Stomach smooth muscle (tissue), 2 donors: ENCODE measurements around the gene MAGOH.
"Not testable (repeated sequence)": the region's sequence is repeated elsewhere in the genome, so short reads cannot be mapped to it uniquely, and the experiment has no call there.

Source experiments
- H3K27ac ChIP-seq: one replicate; pipeline ENCODE4 v1.7.0; 2013; ENCODE audit warnings: mild to moderate bottlenecking, low read length, inconsistent platforms
- H3K27me3 ChIP-seq, 2 donors: one replicate each; pipeline ENCODE4 v1.7.0; 2013; ENCODE audit warnings: low read length in 2 of 2; ENCODE audit not compliant: insufficient read depth in 2 of 2, control insufficient read depth in 1 of 2
- H3K36me3 ChIP-seq, 2 donors: one replicate each; pipeline ENCODE4 v1.7.0; 2013; ENCODE audit warnings: low read length in 2 of 2; ENCODE audit not compliant: control insufficient read depth in 2 of 2, insufficient read depth in 2 of 2
- H3K4me1 ChIP-seq: one replicate; pipeline ENCODE4 v1.7.0; 2013; ENCODE audit warnings: low read length; ENCODE audit not compliant: control insufficient read depth, insufficient read depth
- H3K4me3 ChIP-seq, 2 donors: one replicate each; pipeline ENCODE4 v1.7.0; 2013; ENCODE audit warnings: low read length in 2 of 2
- H3K9ac ChIP-seq, 2 donors: one replicate each; pipeline ENCODE4 v1.7.0; 2013; ENCODE audit warnings: low read length in 2 of 2, mild to moderate bottlenecking in 1 of 2
- H3K9me3 ChIP-seq, 2 donors: one replicate each; pipeline ENCODE4 v1.7.0; 2013; ENCODE audit warnings: low read length in 2 of 2; ENCODE audit not compliant: control insufficient read depth in 2 of 2
- donor health status: healthy.
- donor health status: Pancreatic carcinoma.

MAGOH gene

DNA sequence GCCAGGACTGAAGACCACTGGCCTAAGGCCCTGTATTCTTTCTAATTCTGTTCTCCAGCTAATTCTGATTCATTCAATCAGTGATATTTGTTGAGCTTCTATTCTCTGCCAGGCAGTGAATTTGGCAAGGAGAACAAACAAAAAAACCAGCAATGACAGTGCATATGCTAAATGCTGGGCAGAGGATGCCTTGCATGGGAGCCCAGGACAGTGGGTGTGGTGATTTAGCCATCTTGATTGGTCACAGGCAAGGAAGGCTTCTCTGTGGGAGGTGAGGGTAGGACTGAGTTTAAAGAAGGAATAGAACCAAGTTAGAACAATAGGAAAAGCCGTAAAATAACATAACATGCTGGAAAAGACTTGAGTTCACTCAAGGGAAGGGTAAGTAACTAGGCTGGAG is 50.9 kb downstream of the MAGOH start:
- Histone ChIP-seq H3K36me3 (no peaks in the 10 kb centered on the region), H3K27me3 (no peaks in the 10 kb centered on the region), H3K4me3 (no peak overlapping the region), H3K9me3 (no peaks in the 10 kb centered on the region), H3K27ac (no peak overlapping the region), H3K4me1 (no peaks in the 10 kb centered on the region), H3K9ac (peak overlapping the region in 1 of 2 donors; percentile 29)

GRCh38 chr1:53186533-53186932 is 51.8 kb downstream of the MAGOH start:
- Histone ChIP-seq H3K4me3 (no peak overlapping the region), H3K27ac (no peak overlapping the region), H3K27me3 (no peaks in the 10 kb centered on the region), H3K36me3 (no peaks in the 10 kb centered on the region), H3K9ac (no peak overlapping the region), H3K9me3 (no peaks in the 10 kb centered on the region), H3K4me1 (peaks cover 2% of the 10 kb centered on the region)

GRCh38 chr1:53185955-53186297 is 52.4 kb downstream of the MAGOH start:
- H3K4me1 ChIP-seq: not testable (repeated sequence)

GRCh38 chr1:53183095-53183990 is 55.0 kb downstream of the MAGOH start:
- Histone ChIP-seq H3K4me1 (peaks cover 2% of the 10 kb centered on the region), H3K27me3 (no peaks in the 10 kb centered on the region), H3K9me3 (no peaks in the 10 kb centered on the region), H3K36me3 (no peaks in the 10 kb centered on the region), H3K4me3 (no peak overlapping the region), H3K9ac (no peak overlapping the region), H3K27ac (no peak overlapping the region)

More at GRCh38 chr1:53185955-53186297, 52.4 kb downstream of the MAGOH start:
- not testable (repeated sequence) for H3K9me3 ChIP-seq, H3K27ac ChIP-seq, H3K4me3 ChIP-seq, H3K27me3 ChIP-seq, H3K9ac ChIP-seq, H3K36me3 ChIP-seq

DNA sequence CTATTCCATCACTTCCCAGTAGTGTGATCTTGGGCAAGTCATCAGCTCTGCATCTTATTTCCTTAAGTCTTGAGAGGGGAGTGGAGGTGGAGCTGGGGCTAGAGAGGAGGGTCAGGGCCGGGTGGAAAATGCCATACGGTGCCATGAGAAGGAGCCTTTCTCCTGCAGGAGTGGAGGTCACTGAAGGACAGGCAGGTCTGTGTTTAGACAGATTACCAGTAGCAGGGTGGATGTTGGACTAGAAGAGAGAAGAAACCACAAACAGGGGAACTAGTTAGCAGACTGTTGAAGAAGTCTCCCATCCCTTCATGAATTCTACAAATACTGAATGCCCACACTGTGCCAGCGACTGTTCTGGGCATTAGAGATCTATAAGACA is 55.6 kb downstream of the MAGOH start:
- Histone ChIP-seq H3K27ac (no peak overlapping the region), H3K9ac (no peak overlapping the region), H3K27me3 (no peaks in the 10 kb centered on the region), H3K4me1 (peaks cover 3% of the 10 kb centered on the region), H3K36me3 (no peaks in the 10 kb centered on the region), H3K4me3 (no peak overlapping the region), H3K9me3 (no peaks in the 10 kb centered on the region)

GRCh38 chr1:53182111-53182593 is 56.2 kb downstream of the MAGOH start:
- Histone ChIP-seq H3K4me3 (peak overlapping the region in 1 of 2 donors; percentile 4), H3K9ac (no peak overlapping the region), H3K27me3 (no peaks in the 10 kb centered on the region), H3K27ac (no peak overlapping the region), H3K4me1 (peaks cover 9% of the 10 kb centered on the region), H3K36me3 (no peaks in the 10 kb centered on the region), H3K9me3 (no peaks in the 10 kb centered on the region)

GRCh38 chr1:53180951-53181350 is 57.4 kb downstream of the MAGOH start:
- no peaks in the 10 kb centered on the region for H3K36me3 ChIP-seq
- H3K9me3 ChIP-seq: no peaks in the 10 kb centered on the region
- no peak overlapping the region for H3K9ac ChIP-seq
- H3K27ac ChIP-seq: no peak overlapping the region
- H3K4me1 ChIP-seq: peaks cover 20% of the 10 kb centered on the region
- no peak overlapping the region for H3K4me3 ChIP-seq
- no peaks in the 10 kb centered on the region for H3K27me3 ChIP-seq

DNA sequence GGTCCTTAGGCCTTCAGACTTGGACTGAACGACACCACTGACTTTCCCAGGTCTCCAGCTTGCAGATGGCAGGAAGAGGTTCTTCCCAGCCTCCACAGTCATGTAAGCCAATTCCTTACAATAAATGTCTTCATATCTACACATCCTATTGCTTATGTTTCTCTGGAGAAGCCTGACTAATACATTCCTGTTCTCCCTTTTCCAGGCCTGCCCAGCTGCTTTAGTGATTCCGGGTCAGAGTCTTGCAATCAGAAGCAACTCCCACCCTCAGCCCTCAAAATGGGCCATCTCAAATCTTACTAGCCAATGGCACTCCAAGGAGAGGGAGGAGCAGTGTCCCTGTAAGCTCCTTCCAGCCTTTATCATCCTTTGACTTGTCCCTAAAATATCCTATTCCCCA is 58.1 kb downstream of the MAGOH start:
- Histone ChIP-seq H3K4me3 (no peak overlapping the region), H3K36me3 (no peaks in the 10 kb centered on the region), H3K27me3 (no peaks in the 10 kb centered on the region), H3K4me1 (peaks cover 27% of the 10 kb centered on the region), H3K27ac (no peak overlapping the region), H3K9me3 (no peaks in the 10 kb centered on the region), H3K9ac (no peak overlapping the region)
